Panc1 (cell line): Measurements from ENCODE around the gene TMOD1.

Experiments used
- CTCF ChIP-seq: fragments of 450-650 bp; IDR thresholded peaks from 2 replicates; pipeline ENCODE4 v1.5.1; 2017; ENCODE audit warnings: mild to moderate bottlenecking
- POLR2AphosphoS5 ChIP-seq: IDR thresholded peaks from 2 replicates; pipeline ENCODE4 v1.6.1; 2012; ENCODE audit warnings: mild to moderate bottlenecking, low read depth, low read length, moderate library complexity
- SIN3A ChIP-seq: IDR thresholded peaks from 2 replicates; pipeline ENCODE4 v1.6.1; 2012; ENCODE audit warnings: low read depth, mild to moderate bottlenecking, low read length, moderate library complexity, borderline replicate concordance; ENCODE audit not compliant: insufficient read depth
- TCF7L2 ChIP-seq: IDR thresholded peaks from 2 replicates; pipeline ENCODE4 v1.6.1; 2011; ENCODE audit warnings: mild to moderate bottlenecking, low read depth, low read length, inconsistent platforms
- TF ChIP-seq, protein P1 (sequence below), 2 experiments: IDR thresholded peaks; 2 replicates each; pipeline ENCODE4 v1.6.1; 2011 to 2012; ENCODE audit warnings: low read depth in 2 of 2, control low read depth in 1 of 2, low read length in 1 of 2, mild to moderate bottlenecking in 1 of 2, moderate library complexity in 1 of 2; ENCODE audit not compliant: insufficient read depth in 1 of 2

- TF ChIP-seq CTCF, result no peak
- TF ChIP-seq, protein P1, sequence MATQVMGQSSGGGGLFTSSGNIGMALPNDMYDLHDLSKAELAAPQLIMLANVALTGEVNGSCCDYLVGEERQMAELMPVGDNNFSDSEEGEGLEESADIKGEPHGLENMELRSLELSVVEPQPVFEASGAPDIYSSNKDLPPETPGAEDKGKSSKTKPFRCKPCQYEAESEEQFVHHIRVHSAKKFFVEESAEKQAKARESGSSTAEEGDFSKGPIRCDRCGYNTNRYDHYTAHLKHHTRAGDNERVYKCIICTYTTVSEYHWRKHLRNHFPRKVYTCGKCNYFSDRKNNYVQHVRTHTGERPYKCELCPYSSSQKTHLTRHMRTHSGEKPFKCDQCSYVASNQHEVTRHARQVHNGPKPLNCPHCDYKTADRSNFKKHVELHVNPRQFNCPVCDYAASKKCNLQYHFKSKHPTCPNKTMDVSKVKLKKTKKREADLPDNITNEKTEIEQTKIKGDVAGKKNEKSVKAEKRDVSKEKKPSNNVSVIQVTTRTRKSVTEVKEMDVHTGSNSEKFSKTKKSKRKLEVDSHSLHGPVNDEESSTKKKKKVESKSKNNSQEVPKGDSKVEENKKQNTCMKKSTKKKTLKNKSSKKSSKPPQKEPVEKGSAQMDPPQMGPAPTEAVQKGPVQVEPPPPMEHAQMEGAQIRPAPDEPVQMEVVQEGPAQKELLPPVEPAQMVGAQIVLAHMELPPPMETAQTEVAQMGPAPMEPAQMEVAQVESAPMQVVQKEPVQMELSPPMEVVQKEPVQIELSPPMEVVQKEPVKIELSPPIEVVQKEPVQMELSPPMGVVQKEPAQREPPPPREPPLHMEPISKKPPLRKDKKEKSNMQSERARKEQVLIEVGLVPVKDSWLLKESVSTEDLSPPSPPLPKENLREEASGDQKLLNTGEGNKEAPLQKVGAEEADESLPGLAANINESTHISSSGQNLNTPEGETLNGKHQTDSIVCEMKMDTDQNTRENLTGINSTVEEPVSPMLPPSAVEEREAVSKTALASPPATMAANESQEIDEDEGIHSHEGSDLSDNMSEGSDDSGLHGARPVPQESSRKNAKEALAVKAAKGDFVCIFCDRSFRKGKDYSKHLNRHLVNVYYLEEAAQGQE (IDR thresholded peaks at IDR 0.05; ENCODE audit: insufficient read depth in 1 of 2, low read depth in 2 of 2, low read length in 1 of 2), result no peak
- no peak for TF ChIP-seq POLR2AphosphoS5
- TF ChIP-seq SIN3A, result no peak
- TF ChIP-seq TCF7L2, result no peak
Measured at GRCh38 chr9:97599314-97599846, 97.9 kb downstream of the TMOD1 start.
